ENCODE measurements around the gene RNF144A.

RNF144A gene

GRCh38 chr2:7073901-7074300 is 156.7 kb downstream of the RNF144A start:
- TF ChIP-seq MYC (IDR thresholded peaks at IDR 0.05; ENCODE audit: low read depth, low read length), result no peak
- TF ChIP-seq POLR2A (IDR thresholded peaks at IDR 0.05; ENCODE audit: extremely low read depth, insufficient read length), result no peak
- no peak for TF ChIP-seq MAX (IDR thresholded peaks at IDR 0.05; ENCODE audit: low read depth, low read length)
- TF ChIP-seq, protein P1, sequence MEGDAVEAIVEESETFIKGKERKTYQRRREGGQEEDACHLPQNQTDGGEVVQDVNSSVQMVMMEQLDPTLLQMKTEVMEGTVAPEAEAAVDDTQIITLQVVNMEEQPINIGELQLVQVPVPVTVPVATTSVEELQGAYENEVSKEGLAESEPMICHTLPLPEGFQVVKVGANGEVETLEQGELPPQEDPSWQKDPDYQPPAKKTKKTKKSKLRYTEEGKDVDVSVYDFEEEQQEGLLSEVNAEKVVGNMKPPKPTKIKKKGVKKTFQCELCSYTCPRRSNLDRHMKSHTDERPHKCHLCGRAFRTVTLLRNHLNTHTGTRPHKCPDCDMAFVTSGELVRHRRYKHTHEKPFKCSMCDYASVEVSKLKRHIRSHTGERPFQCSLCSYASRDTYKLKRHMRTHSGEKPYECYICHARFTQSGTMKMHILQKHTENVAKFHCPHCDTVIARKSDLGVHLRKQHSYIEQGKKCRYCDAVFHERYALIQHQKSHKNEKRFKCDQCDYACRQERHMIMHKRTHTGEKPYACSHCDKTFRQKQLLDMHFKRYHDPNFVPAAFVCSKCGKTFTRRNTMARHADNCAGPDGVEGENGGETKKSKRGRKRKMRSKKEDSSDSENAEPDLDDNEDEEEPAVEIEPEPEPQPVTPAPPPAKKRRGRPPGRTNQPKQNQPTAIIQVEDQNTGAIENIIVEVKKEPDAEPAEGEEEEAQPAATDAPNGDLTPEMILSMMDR (IDR thresholded peaks at IDR 0.05; ENCODE audit: low read depth, low read length), result no peak
- no peak overlapping the region for H3K4me3 ChIP-seq (ENCODE audit: low read depth, low read length)
- no peak for DNase-seq (ENCODE audit: low read depth)

DNA sequence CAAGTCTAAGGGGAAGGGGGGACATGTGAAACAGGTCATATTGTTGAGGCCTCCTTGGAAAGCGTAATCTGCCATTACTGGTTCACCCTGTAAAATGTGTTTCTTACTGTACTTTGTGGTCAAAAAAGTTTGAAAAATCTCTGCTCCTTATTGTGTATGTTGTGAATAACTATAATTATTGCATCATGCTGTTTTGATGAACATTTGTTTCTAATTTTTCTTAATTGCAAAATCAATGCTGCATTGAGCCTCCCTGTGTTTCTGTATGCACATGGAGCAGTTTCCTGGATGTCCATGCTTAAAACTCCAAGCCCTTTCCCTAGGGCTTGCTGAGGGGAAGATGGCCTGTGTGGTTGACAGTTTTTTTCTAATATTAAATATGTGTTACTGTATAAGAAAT is 158.6 kb downstream of the RNF144A start:
- no peak for TF ChIP-seq MAX (IDR thresholded peaks at IDR 0.05; ENCODE audit: low read depth, low read length)
- TF ChIP-seq MYC (IDR thresholded peaks at IDR 0.05; ENCODE audit: low read depth, low read length), result no peak
- TF ChIP-seq POLR2A (IDR thresholded peaks at IDR 0.05; ENCODE audit: extremely low read depth, insufficient read length), result no peak
- TF ChIP-seq, protein P1 (IDR thresholded peaks at IDR 0.05; ENCODE audit: low read depth, low read length), result no peak
- no peak for DNase-seq (ENCODE audit: low read depth)

GRCh38 chr2:7077660-7078267 is 160.6 kb downstream of the RNF144A start:
- no peak overlapping the region for H3K4me3 ChIP-seq (ENCODE audit: low read depth, low read length)
- no peak for TF ChIP-seq POLR2A (IDR thresholded peaks at IDR 0.05; ENCODE audit: extremely low read depth, insufficient read length)
- no peak for TF ChIP-seq MAX (IDR thresholded peaks at IDR 0.05; ENCODE audit: low read depth, low read length)
- no peak for TF ChIP-seq MYC (IDR thresholded peaks at IDR 0.05; ENCODE audit: low read depth, low read length)
- TF ChIP-seq, protein P1 (IDR thresholded peaks at IDR 0.05; ENCODE audit: low read depth, low read length), result no peak
- no peak for DNase-seq (ENCODE audit: low read depth)

More for the DNA sequence above, 158.6 kb downstream of the RNF144A start:
- no peak overlapping the region for H3K4me3 ChIP-seq (ENCODE audit: low read depth, low read length)

GRCh38 chr2:7083580-7084509 is 166.6 kb downstream of the RNF144A start:
- H3K4me3 ChIP-seq (ENCODE audit: low read depth, low read length), result no peak overlapping the region
- TF ChIP-seq MAX (IDR thresholded peaks at IDR 0.05; ENCODE audit: low read depth, low read length), result peak; percentile 27; the same call in 1 of the 2 replicates
- no peak for TF ChIP-seq POLR2A (IDR thresholded peaks at IDR 0.05; ENCODE audit: extremely low read depth, insufficient read length)
- TF ChIP-seq, protein P1 (IDR thresholded peaks at IDR 0.05; ENCODE audit: low read depth, low read length), result peak; percentile 72
- TF ChIP-seq MYC (IDR thresholded peaks at IDR 0.05; ENCODE audit: low read depth, low read length), result no peak
- DNase-seq (ENCODE audit: low read depth), result peak; percentile 75

GRCh38 chr2:7084601-7085000 is 167.4 kb downstream of the RNF144A start:
- DNase-seq (ENCODE audit: low read depth), result no peak
- TF ChIP-seq POLR2A (IDR thresholded peaks at IDR 0.05; ENCODE audit: extremely low read depth, insufficient read length) (no peak), MYC (IDR thresholded peaks at IDR 0.05; ENCODE audit: low read depth, low read length) (no peak), MAX (IDR thresholded peaks at IDR 0.05; ENCODE audit: low read depth, low read length) (no peak)
- TF ChIP-seq, protein P1 (IDR thresholded peaks at IDR 0.05; ENCODE audit: low read depth, low read length), result no peak

More at GRCh38 chr2:7084601-7085000, 167.4 kb downstream of the RNF144A start:
- no peak overlapping the region for H3K4me3 ChIP-seq (ENCODE audit: low read depth, low read length)

Data from NB4 (cell line).